B cell (primary cell): ENCODE results near the gene ROBO2.

Experiments used
- EZH2 ChIP-seq: IDR thresholded peaks from 2 replicates; pipeline ENCODE4 v1.6.1; 2012; ENCODE audit warnings: borderline replicate concordance, low read depth, mild to moderate bottlenecking, moderate library complexity, low read length; ENCODE audit not compliant: insufficient read depth, poor library complexity, severe bottlenecking
- TF ChIP-seq, protein P1 (sequence below): fragments of 200-600 bp; IDR thresholded peaks from one replicate; pipeline ENCODE4 v1.8.0; 2022; ENCODE audit warnings: antibody characterized with exemption, mild to moderate bottlenecking

DNA sequence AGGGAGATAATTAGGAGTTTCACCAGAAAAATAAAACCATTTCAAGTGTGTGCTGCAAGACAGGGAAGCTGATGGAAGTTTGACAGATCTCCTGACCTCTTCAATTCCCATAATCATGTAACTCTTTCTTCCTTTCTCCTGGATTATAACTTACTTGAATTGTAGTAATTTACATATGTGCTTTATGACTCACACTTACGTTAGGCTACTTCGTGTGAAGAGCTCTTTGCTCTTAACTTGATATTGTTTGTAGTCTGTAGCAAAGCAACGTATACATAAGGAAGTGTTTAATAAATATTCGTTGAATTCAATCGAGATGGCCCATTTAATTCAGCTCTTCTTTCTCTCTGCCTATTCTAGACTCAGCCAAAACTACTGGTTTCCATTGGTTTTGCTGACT lies 23.5 kb downstream of the ROBO2 start:
- TF ChIP-seq, protein P1, sequence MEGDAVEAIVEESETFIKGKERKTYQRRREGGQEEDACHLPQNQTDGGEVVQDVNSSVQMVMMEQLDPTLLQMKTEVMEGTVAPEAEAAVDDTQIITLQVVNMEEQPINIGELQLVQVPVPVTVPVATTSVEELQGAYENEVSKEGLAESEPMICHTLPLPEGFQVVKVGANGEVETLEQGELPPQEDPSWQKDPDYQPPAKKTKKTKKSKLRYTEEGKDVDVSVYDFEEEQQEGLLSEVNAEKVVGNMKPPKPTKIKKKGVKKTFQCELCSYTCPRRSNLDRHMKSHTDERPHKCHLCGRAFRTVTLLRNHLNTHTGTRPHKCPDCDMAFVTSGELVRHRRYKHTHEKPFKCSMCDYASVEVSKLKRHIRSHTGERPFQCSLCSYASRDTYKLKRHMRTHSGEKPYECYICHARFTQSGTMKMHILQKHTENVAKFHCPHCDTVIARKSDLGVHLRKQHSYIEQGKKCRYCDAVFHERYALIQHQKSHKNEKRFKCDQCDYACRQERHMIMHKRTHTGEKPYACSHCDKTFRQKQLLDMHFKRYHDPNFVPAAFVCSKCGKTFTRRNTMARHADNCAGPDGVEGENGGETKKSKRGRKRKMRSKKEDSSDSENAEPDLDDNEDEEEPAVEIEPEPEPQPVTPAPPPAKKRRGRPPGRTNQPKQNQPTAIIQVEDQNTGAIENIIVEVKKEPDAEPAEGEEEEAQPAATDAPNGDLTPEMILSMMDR: no peak
- TF ChIP-seq EZH2: no peak
